ENCODE data around the gene PADI1.

- TF ChIP-seq POLR2A (IDR thresholded peaks at IDR 0.05) (no peak), CTCF (IDR thresholded peaks at IDR 0.05) (no peak), EP300 (IDR thresholded peaks at IDR 0.05; ENCODE audit: low read depth) (no peak), POLR2AphosphoS5 (IDR thresholded peaks at IDR 0.05) (no peak)
These were observed 7.1 kb downstream of the PADI1 start for GRCh38 chr1:17212009-17212408.
